Activated CD4-positive, alpha-beta T cell treated with anti-CD3 and anti-CD28 coated beads, Interleukin-2, Interleukin-6, amounts not matched to agents 100 ng/mL and 50 ng/mL, durations not matched to agents 16 hours and 8 hours (primary cell): ENCODE measurements around the gene NTMT1.
A peak's percentile ranks its signal among the peaks of the same experiment; 100 is the strongest.
"Not testable (repeated sequence)": the region's sequence is repeated elsewhere in the genome, so short reads cannot be mapped to it uniquely, and the experiment has no call there.

ENCODE experiments used
- DNase-seq: peaks from one replicate; pipeline ENCODE4 v3.0.0-alpha.2; 2020

The NTMT1 gene

GRCh38 chr9:129615407-129616285 lies 10.3 kb upstream of the NTMT1 start:
- DNase-seq: no peak

- DNase-seq: peak; percentile 35
These were observed 8.8 kb upstream of the NTMT1 start for GRCh38 chr9:129617167-129617566.

- no peak for DNase-seq
These were observed 5.9 kb upstream of the NTMT1 start for GRCh38 chr9:129619787-129620668.

DNA sequence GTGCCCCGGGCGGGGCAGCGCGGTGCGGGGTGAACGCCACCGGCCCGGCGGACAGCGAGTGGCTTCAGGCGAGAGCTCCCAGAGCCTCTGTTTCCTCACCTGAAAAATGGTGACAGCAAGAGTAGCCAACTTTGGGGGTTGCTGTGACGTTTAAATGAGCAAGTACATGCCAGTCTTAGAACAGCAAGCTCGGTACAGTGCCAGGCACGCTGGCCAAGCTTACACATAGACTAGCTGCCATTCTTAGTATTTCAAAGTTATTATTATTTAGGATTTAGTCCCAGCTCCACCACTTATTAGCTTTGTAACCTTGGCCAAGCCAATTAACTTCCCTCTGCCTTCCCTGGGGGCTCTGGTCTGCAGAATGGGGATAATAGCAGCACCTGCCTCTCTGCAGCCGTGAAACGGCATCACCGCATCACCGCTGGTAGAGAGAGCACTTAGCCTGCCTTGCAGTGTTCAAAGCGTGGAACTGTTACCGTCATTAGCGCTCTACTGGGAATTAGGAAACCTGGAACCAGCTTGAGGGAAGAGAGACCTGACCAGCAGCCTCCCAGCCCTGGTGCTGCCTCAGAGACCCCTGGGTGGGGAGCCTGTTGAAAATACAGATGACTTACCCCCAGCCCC lies 5.2 kb upstream of the NTMT1 start, which contains the start of gene C9orf50:
C9orf50 (minus strand) TSS at position 433 of the 627 bp plus-strand sequence. CDS start 527 bp downstream, outside the sequence.
- DNase-seq: no peak

GRCh38 chr9:129623331-129623730 lies 2.6 kb upstream of the NTMT1 start:
- DNase-seq: no peak

DNA sequence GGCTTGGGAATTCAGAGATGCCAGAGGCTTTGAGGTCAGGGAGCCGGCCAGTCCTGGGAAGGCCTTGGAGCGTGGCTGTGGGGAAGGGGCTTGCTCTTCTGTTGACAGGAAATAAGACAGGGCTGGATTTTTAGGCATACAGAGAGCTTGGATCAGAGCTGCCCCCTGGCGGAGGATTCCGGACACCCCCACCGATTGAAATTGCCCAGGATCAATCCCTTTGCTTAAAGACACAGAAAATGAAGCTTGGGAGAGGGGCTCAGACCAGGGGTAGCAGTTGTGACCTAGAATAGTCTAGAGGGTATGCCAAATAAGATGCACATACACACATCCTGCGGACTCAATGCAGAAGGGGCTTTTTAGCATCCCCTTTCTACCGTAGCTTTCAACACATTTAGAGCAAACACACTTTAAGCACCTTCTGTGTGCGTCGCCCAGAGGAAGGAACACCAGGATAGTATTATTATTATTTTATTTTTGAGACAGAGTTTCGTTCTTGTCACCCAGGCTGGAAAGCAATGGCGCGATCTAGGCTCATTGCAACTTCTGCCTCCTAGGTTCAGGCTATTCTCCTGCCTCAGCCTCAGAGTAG lies 1.7 kb upstream of the NTMT1 start:
- DNase-seq: peak; percentile 81

DNA sequence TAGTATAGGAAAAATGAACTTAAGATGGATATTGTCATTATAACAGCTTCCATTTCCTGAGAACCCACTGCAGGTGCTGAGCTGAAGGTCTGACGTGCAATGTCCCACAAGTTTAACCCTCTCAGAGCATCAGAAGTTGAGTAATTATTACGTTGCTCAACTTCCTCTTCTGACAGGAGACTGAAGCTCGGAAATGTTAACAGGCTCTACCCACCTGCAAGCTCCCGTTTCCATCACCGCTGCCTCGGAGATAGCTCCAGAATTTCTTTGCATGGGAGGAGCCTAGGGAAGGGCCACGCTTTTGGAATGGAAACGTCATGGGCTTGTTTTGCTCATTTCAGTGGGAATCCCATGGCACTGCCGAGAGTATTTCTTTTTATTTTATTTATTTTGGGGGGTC lies 1.0 kb upstream of the NTMT1 start:
- DNase-seq: peak; percentile 67

- DNase-seq: peak; percentile 44
These were observed 792 bp downstream of the NTMT1 start for GRCh38 chr9:129626625-129627284.

GRCh38 chr9:129627556-129628440 lies 1.8 kb downstream of the NTMT1 start:
- no peak for DNase-seq

- no peak for DNase-seq
These were observed 2.7 kb downstream of the NTMT1 start for GRCh38 chr9:129628709-129629108.

- DNase-seq: no peak
These were observed 3.4 kb downstream of the NTMT1 start for GRCh38 chr9:129629251-129629820.

DNA sequence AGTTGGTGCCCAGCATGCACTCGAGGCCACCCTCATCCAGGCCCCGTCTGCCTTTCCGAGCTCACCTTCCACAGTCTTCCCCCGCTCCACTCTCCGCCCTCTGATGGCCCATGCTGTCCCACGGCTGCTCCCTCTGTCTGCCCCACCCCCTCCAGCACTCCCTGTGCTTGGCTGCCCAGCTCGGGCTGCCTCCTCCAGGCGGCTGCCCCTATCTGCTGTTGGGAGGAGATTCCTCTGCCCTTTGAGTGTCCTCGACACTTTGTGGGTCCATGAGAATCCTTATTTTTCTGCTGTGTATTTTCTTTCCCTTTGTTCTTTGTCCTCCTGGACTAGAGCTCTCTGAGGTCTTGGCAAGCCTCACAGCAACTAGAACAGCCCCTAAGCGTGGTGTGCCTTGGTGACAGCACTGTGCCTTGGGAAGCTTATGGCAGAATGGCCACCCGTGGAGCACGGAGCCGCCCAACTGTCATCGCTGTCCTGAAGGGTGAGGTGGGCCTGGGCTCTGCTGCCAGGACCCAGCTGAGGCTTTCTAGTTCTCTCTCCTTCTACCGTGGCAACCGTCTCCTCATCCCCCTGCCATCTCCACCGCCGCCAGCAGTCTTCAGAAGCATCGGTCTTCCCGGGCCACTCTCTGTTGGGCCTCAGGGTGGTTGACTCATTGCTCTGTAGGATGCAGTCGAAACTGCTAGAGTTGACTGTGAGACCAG lies 5.2 kb downstream of the NTMT1 start:
- DNase-seq: no peak

- no peak for DNase-seq
These were observed 5.7 kb downstream of the NTMT1 start for GRCh38 chr9:129631674-129632129.

GRCh38 chr9:129632460-129632859 lies 6.5 kb downstream of the NTMT1 start:
- DNase-seq: no peak

- no peak for DNase-seq
These were observed 7.2 kb downstream of the NTMT1 start for GRCh38 chr9:129633207-129633606.

DNA sequence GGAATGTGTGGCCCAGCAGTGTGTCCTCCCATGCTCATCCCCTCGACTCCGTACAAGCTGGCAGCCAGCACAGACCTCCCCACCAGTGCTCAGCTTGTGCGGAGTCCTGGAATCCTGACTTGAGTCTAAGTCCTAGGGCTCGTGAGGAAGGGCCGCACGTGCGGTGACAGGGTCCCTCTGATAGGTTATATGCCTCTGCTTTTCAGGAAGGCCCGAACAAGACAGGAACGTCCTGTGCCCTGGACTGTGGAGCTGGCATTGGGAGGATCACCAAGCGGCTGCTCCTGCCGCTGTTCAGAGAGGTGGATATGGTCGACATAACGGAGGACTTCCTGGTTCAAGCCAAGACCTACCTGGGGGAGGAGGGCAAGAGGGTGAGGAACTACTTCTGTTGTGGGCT lies 7.9 kb downstream of the NTMT1 start:
- DNase-seq: no peak

- DNase-seq: no peak
These were observed 9.4 kb downstream of the NTMT1 start for GRCh38 chr9:129635099-129636065.

- not testable (repeated sequence) for DNase-seq
These were observed 10.4 kb downstream of the NTMT1 start for GRCh38 chr9:129636343-129636742.

DNA sequence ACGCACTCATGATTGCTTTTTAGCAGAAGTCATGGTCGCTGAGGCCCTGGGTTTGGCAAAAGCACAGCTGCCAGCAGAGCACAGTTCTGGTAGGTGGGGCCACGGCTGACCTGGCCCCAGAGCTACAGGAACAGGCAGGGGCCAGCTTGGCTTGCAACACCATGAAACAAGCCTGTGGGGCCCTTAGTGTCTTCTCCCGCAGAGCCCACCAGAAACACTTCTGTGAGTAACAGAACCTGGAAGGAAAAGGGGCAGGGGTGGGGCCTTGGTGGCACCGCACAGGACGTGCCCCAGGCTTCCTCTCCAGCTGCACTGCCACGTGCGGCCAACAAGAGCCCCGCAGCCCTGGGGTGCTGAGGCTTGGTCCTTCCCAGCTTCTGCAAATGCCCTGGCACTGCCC lies 11.1 kb downstream of the NTMT1 start:
- no peak for DNase-seq
